RWPE2 (cell line): ENCODE results near the gene MNT.

Experiments used
- ATAC-seq: fragments of 200-7000 bp; cut with Tn5 transposase; 3 replicates; pipeline ENCODE4 v1.9.1; 2021; ENCODE audit warnings: low read depth
- DNase-seq: peaks from one replicate; pipeline ENCODE4 v3.0.0-alpha.2; 2020; ENCODE audit warnings: low spot score
- H3K27ac ChIP-seq: fragments of 450-650 bp; 2 replicates; pipeline ENCODE4 v1.5.1; 2017; ENCODE audit warnings: mild to moderate bottlenecking; ENCODE audit not compliant: poor library complexity, severe bottlenecking
- H3K27me3 ChIP-seq: fragments of 250-450 bp; sonication (Bioruptor Pico); 2 replicates; pipeline ENCODE4 v1.5.1; 2021; ENCODE audit warnings: mild to moderate bottlenecking, moderate library complexity; ENCODE audit not compliant: insufficient read depth, poor library complexity, severe bottlenecking
- H3K36me3 ChIP-seq: fragments of 250-450 bp; sonication (Bioruptor Pico); 2 replicates; pipeline ENCODE4 v1.5.1; 2020; ENCODE audit warnings: low read depth, mild to moderate bottlenecking, moderate library complexity
- H3K4me1 ChIP-seq: fragments of 250-450 bp; sonication (Bioruptor Pico); 2 replicates; pipeline ENCODE4 v1.5.1; 2021; ENCODE audit warnings: mild to moderate bottlenecking, moderate library complexity; ENCODE audit not compliant: insufficient read depth, poor library complexity, severe bottlenecking
- H3K4me3 ChIP-seq: fragments of 250-450 bp; sonication (Bioruptor Pico); 2 replicates; pipeline ENCODE4 v1.5.1; 2021; ENCODE audit warnings: mild to moderate bottlenecking, moderate library complexity; ENCODE audit not compliant: severe bottlenecking
- H3K9me3 ChIP-seq: fragments of 250-450 bp; sonication (Bioruptor Pico); 2 replicates; pipeline ENCODE4 v1.5.1; 2021; ENCODE audit warnings: mild to moderate bottlenecking, moderate library complexity; ENCODE audit not compliant: severe bottlenecking
- TF ChIP-seq, protein P1 (sequence below): fragments of 450-650 bp; IDR thresholded peaks from one replicate; pipeline ENCODE4 v1.5.1; 2017; ENCODE audit warnings: mild to moderate bottlenecking, moderate library complexity; ENCODE audit not compliant: poor library complexity, severe bottlenecking

Gene MNT

DNA sequence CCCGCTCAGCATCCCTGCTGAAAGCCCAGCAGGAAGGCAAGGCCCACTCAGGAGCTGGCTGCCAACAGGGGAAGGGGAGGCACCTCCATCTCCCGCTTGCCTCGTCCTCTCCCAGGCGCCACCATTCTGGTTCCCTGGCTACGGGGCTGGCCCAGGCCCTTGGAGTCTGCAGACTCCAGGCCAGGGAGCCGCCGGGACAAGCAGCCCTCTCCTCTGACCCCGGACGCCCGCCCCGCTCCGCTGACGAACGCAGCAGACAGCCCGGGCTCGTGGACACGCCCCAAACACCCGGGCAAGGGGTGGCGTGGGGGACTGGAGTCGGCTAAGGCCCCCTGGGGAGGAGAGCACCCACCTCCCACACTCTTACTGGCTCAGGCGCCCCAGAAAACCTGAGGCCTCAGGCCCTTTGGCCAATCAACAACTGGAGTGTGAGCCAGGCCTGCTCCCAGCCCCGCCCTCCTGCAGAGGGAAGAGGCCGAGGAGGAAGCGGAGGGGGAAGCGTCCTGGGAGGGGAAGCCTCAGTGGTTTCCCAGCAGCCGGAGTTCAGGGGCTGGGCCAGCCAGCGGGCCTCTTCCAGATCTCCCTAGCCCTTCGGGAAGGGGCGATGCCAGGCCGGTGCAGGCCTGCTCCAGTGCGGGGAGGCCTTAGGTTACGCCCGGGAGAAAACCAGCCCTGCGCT lies 4.2 kb downstream of the MNT start:
- H3K27ac ChIP-seq = peak overlapping the region; percentile 94
- H3K36me3 ChIP-seq = no peaks in the 10 kb centered on the region
- H3K4me3 ChIP-seq = peak overlapping the region; percentile 20
- DNase-seq = peak; percentile 96
- ATAC-seq = peak; percentile 50
- peaks cover 15% of the 10 kb centered on the region for H3K4me1 ChIP-seq
- TF ChIP-seq, protein P1, sequence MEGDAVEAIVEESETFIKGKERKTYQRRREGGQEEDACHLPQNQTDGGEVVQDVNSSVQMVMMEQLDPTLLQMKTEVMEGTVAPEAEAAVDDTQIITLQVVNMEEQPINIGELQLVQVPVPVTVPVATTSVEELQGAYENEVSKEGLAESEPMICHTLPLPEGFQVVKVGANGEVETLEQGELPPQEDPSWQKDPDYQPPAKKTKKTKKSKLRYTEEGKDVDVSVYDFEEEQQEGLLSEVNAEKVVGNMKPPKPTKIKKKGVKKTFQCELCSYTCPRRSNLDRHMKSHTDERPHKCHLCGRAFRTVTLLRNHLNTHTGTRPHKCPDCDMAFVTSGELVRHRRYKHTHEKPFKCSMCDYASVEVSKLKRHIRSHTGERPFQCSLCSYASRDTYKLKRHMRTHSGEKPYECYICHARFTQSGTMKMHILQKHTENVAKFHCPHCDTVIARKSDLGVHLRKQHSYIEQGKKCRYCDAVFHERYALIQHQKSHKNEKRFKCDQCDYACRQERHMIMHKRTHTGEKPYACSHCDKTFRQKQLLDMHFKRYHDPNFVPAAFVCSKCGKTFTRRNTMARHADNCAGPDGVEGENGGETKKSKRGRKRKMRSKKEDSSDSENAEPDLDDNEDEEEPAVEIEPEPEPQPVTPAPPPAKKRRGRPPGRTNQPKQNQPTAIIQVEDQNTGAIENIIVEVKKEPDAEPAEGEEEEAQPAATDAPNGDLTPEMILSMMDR = no peak
- no peaks in the 10 kb centered on the region for H3K27me3 ChIP-seq
- H3K9me3 ChIP-seq = no peaks in the 10 kb centered on the region

DNA sequence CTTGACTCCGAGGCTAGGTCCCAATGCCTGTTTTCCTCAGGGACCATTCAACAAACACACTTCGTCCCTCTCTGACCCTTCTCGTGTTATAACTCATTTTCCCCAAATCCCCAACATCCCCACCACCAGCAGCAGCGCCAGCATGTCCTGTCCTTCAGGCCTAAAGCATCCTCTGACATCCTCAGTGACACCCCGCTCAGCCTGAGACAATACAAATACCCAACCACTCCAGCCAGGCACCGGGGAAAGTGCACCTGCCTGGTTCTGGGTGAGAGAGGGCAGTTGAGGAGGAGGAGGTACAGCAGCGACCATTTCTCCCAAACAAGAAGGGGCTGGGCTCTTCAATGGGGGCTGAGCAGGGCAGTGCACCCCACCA lies 4.7 kb downstream of the MNT start:
- Histone ChIP-seq H3K4me3 (peak overlapping the region; percentile 20), H3K27me3 (no peaks in the 10 kb centered on the region), H3K27ac (peak overlapping the region; percentile 94), H3K36me3 (no peaks in the 10 kb centered on the region), H3K9me3 (no peaks in the 10 kb centered on the region), H3K4me1 (peaks cover 16% of the 10 kb centered on the region)
- TF ChIP-seq, protein P1 = no peak
- ATAC-seq = no peak
- no peak for DNase-seq

DNA sequence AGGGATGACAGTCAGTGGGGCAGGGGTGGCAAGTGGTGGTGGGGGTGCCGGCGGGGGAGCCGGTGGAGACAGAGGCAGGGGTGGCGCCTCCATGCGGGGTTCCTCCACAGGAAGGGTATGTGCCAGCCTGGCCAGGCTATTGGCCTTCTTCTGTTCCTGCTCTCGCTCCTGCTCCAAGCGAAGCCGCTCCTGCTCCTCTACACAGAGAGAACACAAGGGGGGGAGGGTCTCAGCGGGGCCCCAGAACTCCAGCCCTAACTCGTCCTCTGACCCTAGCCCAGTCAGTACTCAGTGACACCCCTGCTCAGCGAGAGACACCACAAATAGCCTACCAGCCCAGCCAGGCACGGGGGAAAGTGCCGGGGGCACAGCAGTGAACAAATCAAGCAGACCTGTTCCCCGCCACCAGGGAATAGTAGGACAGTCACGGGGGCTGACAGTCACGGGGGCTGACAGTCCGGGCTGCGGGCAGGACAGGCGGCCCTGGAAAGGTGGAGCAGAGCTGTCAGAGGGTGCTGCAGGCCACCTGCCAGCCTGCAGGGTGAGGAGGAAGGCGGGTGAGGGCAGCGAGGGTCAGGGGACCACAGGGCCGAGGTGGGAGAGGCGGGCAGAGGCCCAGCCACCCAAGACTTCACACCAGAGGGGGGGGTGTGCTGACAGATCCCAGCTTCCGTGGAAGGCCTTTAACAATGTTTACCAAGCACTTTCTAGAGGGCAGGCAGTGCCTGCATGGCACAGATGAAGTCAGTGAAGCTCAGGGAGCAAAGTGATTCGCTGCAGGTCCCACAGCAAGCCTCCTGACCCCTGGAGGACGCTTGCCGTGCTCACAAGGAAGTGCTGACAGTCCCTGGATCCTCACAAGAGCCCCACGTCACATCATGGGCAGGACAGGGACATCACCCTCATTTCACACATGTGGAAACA lies 5.3 kb downstream of the MNT start:
- H3K27ac ChIP-seq = peak overlapping the region; percentile 94
- H3K4me3 ChIP-seq = no peak overlapping the region
- DNase-seq = no peak
- no peaks in the 10 kb centered on the region for H3K36me3 ChIP-seq
- TF ChIP-seq, protein P1 = no peak
- no peaks in the 10 kb centered on the region for H3K27me3 ChIP-seq
- peaks cover 16% of the 10 kb centered on the region for H3K4me1 ChIP-seq
- no peak for ATAC-seq
- H3K9me3 ChIP-seq = no peaks in the 10 kb centered on the region

DNA sequence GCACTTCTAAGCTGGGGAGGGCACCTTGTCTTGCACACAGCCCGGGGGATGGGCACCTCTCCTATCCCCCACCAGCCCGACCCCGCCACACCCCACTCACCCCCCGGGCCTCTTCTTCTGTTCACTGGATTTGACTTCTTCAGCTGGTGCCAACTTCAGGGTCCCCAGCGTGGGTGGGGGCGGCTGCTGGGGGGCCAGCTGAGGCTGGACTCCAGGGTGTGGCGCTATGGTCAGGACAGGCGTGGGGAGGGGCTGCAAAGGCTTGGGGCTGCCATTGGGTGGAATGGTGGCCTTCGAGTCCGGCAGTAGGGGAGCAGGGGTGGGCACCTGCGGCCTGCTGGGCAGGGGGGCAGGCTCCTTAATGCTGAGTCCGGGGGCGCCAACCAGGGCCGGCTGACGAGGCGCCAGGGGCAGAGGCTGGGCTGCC lies 6.1 kb downstream of the MNT start:
- H3K27me3 ChIP-seq = no peaks in the 10 kb centered on the region
- no peak for DNase-seq
- ATAC-seq = no peak
- H3K4me1 ChIP-seq = peaks cover 16% of the 10 kb centered on the region
- H3K27ac ChIP-seq = peak overlapping the region; percentile 94
- H3K36me3 ChIP-seq = no peaks in the 10 kb centered on the region
- H3K9me3 ChIP-seq = no peaks in the 10 kb centered on the region
- no peak overlapping the region for H3K4me3 ChIP-seq
- TF ChIP-seq, protein P1 = no peak
